SW 1271 (cell line): ENCODE data around the gene HIBCH.
"Not testable (repeated sequence)": the region's sequence is repeated elsewhere in the genome, so short reads cannot be mapped to it uniquely, and the experiment has no call there.

Source experiments
- DNase-seq, 2 experiments: peaks; one replicate each; lab custom pipeline; 2025; lab: John Stamatoyannopoulos, UW

HIBCH gene

GRCh38 chr2:190303647-190304046, 16.0 kb downstream of the HIBCH start:
- DNase-seq = no peak

DNA sequence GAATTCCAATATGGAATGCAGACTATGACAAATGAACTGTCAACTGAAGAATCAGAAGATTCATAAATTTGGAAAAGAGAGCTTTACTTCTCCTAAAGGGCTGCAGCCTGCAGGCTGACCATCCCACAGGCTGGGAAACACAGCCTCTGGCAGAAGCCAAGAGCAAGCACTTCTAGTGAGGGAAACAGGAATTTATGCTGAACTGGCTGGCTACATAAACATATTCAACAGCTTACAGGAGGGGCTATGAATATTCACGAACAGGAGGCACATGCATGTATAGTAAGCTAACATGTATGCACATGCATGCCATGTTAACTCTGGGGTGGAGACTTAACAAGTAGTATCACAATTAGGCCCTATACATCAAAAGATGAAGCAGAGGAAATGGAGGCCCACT, 17.6 kb downstream of the HIBCH start:
- no peak for DNase-seq

GRCh38 chr2:190301032-190301431, 18.6 kb downstream of the HIBCH start:
- no peak for DNase-seq

DNA sequence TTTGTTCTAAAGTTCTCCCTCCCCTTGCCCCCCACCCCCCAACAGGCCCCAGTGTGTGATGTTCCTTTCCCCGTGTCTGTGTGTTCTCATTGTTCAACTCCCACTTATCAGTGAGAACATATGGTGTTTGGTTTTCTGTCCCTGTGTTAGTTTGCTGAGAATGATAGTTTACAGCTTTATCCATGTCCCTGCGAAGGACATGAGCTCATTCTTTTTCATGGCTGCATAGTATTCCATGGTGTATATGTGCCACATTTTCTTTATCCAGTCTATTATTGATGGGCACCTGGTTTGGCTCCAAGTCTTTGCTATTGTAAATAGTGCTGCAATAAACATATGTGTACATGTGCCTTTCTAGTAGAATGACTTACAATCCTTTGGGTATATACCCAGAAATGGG, 21.7 kb downstream of the HIBCH start:
- not testable (repeated sequence) for DNase-seq

DNA sequence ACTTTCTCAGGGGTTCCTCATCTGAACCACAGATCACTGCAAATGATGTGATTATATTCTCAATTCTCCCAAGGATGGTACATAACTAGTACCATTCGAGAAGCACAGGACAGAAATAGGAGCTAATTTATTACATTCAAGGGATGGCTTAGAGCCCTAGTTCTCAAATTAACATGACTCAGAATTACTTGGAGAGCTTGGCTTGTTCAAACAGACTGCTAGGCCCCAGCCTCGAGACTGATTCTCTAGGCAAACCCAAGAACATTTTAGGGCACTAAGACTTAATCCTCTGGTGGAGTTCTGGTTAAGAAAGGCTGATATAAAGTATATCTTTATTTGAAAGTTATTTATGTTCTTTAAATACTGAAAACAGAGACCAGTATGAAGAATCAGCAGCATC, 35.8 kb downstream of the HIBCH start:
- DNase-seq = no peak

- no peak for DNase-seq
These were observed 38.9 kb downstream of the HIBCH start for GRCh38 chr2:190280565-190281350.

DNA sequence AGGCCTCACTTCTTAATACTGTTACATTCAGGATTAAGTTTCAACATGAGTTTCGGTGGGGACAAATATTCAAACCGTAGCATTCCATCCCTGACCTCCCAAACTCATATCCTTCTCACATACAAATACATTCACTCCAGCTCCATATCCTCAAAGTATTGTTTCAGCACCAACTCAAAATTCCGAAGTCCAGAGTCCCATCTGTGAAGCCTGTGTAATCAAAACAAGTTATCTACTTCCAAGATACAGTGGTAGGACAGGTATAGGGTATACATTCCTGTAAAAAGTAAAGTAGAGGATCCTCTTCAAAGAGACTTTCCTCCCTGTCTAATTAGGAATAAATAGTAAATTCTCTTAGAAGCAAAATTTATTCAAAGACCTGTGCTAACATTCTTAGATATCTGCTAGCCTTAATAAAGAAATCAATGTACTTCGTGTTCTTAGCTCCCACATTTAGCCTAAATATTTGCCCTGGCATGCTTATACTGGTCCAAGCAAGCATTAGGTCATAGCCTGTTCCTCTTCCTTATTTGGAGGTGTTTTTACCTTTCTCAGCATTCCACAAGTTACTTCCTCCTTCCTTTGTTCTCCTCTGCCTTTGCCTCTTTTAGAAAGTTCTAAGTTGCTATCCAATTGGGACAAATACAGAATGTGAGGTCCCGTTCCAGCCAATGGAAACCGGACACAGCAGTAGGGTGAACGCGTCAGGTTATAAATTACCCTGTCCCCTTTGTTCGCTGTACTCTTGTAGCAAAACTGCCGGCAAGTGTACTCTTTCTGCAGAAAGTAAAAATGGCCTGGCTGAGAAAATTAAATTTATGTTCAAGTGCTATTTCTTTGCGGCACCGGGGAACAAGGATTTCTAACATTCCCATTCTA, 40.1 kb downstream of the HIBCH start:
- DNase-seq = not testable (repeated sequence)

DNA sequence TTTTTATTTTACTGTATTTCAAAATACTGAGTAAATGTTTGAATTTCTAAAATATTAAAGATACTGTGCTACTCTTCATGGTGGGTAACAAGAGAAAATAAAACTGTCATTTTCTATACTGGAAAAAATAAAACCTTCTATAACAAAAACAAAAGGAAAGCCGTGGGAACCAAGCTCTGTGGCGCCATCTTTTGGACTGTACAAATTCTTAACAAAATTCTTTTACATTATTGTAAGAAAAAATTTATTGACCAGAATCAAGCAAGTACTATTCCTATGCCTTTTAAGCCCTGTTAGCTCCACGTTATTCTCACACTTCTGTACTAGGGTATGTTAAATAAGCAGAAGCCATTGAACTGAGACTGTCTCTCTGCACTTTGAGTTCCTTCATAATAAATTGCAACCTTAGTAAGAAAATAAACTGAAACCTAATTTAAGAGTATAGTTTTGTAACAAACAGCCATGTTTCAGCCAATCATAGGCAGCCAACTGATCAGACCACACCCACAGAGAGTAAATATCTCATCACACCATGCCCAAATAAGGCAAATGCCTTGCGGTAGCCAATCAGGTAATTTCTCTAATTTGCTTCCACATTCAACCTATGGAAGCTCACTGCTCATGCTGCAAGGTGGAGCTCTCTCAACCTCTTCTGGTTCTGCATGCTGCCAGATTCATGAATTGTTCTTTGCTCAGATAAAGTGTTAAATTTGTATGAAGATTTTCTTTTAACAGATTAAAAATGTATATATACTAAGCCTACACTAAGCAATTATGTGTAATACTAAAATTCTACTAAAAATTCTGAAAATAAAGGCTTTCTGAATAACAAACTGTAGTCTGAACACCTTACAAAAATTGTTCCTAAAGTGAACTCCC, 42.2 kb downstream of the HIBCH start:
- DNase-seq = peak in 1 of 2 experiments; percentile 55

- no peak for DNase-seq
These were observed 47.2 kb downstream of the HIBCH start for GRCh38 chr2:190272457-190272842.

GRCh38 chr2:190271783-190272456, 47.7 kb downstream of the HIBCH start:
- DNase-seq = no peak

DNA sequence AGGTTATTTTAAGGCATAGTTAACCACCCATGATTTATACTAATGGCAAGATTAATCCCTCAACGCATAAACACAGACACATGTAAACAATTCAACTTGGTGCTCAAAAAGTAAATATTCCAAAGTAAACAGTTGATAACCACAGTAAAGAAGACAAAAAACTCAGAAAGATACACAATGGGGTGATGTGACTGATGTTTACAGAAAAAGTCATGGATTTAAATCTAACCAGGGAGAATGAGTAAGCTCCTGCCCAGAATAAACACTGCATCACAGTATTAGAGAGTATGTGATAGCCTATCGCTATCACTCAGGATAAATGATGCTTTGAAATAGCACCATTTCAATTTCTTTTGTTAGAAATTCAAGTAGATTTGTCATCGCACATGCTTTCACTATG, 49.3 kb downstream of the HIBCH start:
- no peak for DNase-seq

GRCh38 chr2:190269699-190270098, 49.9 kb downstream of the HIBCH start:
- not testable (repeated sequence) for DNase-seq

DNA sequence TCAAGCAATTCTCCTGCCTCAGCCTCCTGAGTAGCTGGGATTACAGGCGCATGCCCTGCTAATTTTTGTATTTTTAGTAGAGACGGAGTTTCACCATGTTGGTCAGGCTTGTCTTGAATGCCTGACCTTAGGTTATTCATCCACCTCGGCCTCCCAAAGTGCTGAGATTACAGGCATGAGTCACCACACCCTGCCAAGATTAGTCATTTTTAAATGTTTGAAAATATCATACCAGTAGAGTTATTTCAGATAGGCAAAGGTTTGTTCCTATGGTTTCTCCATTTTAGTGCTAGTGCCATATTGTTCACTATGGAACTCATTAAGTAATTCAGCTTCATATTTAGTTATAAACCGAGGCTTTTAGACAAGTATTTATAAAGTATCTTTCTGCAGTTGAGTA, 52.3 kb downstream of the HIBCH start:
- peak in 1 of 2 experiments; percentile 62 for DNase-seq

DNA sequence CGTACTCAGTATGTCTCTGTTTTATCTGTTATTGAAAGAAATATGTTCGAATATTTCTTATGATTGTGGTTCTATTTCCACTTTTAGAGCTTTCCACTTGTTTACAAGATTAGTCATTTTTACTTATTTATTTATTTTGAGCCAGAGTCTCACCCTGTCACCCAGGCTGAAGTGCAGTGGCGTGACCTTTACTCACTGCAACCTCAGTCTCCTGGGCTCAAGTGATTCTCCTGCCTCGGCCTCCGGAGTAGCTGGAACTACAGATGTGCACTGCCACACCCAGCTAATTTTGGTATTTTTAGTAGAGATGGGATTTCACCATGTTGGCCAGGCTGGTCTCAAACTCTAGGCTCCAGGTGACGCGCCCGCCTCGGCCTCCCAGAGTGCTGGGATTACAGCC, 53.3 kb downstream of the HIBCH start:
- DNase-seq = no peak

DNA sequence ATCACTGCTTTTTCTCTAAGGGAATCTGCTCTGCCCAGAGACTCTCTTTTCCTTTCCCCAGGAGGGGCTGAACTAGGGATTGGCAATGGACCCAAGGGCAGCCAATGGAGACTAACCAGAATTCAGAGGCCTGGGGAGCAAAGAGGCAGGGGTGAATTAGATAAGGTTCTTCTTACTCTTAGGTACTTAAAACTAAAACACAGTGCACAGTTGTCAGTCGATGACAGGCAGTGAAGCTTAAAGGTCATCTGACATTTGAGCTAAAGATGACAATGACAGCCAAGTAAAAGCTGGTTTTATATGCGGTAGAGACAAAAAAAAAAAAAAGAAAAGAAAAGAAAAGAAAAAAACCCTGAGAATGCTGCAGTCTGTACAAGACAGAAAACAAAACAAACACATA, 57.8 kb downstream of the HIBCH start:
- no peak for DNase-seq

DNA sequence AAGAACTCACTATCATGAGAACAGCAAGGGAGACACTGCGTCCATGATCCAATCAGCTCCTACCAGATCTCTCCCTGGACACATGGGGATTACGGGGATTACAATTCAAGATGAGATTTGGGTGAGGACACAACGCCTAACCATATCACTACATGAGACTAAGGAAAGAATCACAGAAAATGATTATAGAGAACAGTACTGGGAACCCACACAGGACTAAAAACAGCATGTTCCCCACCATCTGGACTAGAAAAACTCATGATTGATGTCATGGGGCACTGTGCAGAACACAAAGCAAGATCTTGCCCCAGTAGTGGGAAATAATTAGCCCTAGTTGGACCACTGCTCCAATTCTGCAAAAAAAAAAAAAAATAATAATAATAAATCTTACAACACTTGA, 63.5 kb downstream of the HIBCH start:
- no peak for DNase-seq

- no peak for DNase-seq
These were observed 64.0 kb downstream of the HIBCH start for GRCh38 chr2:190255676-190256075.

GRCh38 chr2:190254063-190254850, 65.4 kb downstream of the HIBCH start:
- no peak for DNase-seq

DNA sequence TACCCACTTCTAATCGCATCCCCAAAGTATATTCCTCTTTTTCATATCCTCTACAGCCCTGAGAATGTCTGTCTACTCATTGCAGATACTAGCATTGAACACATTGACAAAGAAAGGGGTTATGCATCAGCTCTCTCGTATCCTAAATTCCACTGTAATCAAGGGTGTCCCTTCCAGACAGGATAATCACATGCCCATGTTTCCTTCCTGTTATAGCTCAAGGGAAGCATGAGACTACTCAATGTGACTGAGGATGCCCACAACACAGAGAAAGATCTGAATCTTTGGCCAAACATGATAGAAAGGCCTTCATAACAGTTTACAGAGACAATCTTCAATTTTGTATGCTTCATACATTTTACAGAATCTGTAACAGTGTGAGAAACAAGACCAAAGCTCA, 69.2 kb downstream of the HIBCH start:
- DNase-seq = no peak

DNA sequence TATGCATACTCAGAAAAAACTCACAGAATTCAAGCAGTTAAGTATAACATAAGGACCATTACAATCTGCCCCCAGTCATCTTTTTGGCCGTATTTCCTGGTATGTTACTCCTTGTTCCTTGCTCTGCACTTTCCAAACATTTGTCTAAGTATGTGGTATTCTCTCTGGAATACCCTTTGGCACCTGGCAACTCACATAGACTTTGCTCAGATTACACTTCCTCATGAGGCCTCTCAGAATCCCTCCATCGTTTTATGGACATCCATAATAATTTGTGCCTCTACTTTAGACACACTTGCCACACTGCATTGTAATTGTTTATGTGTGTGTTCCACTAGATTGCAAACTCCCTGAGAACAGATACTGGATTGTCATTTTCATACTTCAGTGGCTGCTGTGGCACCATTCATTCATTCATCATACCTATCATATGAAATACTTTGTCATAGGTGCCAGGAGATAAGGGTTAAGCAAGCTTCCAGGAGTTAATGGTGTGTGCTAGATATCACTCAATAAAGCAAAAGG, 84.0 kb downstream of the HIBCH start:
- no peak for DNase-seq

DNA sequence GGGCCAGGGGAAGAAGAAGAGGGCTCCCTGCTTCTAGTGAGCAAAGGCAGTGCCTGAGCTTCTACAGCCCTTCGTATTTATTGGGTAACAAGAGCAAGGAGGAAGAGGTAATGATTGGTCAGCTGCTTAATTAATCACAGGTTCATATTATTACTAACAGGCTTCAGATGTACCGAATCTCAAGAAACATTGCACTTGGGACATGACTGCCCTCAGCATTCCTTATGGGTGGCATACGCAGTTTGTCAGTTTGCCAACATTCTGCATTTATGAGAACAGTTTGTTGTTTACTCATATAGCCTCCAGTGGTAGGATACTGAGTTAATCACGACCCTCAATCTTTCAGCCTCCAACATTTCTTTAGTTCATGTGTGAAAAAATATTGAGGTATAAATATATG, 84.5 kb downstream of the HIBCH start:
- DNase-seq = no peak
